GM12878 (cell line): ENCODE results near the gene CACNA2D3. TPM values are rescaled to one million over a fixed set of nuclear protein-coding genes. Genes with fewer than 3 reads are reported as not detected.

Source experiments
- ATAC-seq: fragments of 200-7000 bp; cut with Tn5 transposase; 3 replicates; pipeline ENCODE4 v1.9.1; 2020; ENCODE audit warnings: mild to moderate bottlenecking, moderate library complexity
- BruUV-seq: library from RNA; stranded (reverse); fragments of 400-500 nt; replicated peaks from 2 replicates; lab custom pipeline; 2021; lab: Mats Ljungman, UMichigan
- CTCF ChIA-PET: fragments of 300-600 bp; sonication (Branson Sonifier 250); formaldehyde crosslinking; extraction: SDS; loops from one replicate; lab custom pipeline; 2021; ENCODE audit warnings: inconsistent platforms; lab: Yijun Ruan, JAX
- POLR2A ChIA-PET: fragments of 350-600 bp; formaldehyde crosslinking; extraction: SDS; loops from one replicate; lab custom pipeline; 2021; ENCODE audit warnings: inconsistent platforms; lab: Charles Lee
- RAD21 ChIA-PET: fragments of 300-600 bp; sonication (Branson Sonifier 250); formaldehyde crosslinking; loops from one replicate; lab custom pipeline; 2023; ENCODE audit warnings: antibody characterized with exemption; ENCODE audit not compliant: unreplicated experiment; lab: Charles Lee
- SMC1A ChIA-PET: fragments of 300-600 bp; sonication (Branson Sonifier 250); formaldehyde crosslinking; loops from one replicate; lab custom pipeline; 2023; ENCODE audit not compliant: unreplicated experiment, uncharacterized antibody; lab: Charles Lee
- DNase-seq: peaks from one replicate; pipeline ENCODE4 v3.0.0-alpha.2; 2011; ENCODE audit warnings: low read depth, low spot score
- FAIRE-seq: peaks from 3 replicates; lab custom pipeline; 2011; peaks lifted over from hg19 to GRCh38; lab: Jason Lieb, UNC
- H2AFZ ChIP-seq: 2 replicates; pipeline ENCODE4 v1.6.0; 2011; ENCODE audit warnings: low read depth, low read length, control low read depth; ENCODE audit not compliant: control insufficient read depth
- H3K27ac ChIP-seq: 2 replicates; pipeline ENCODE4 v1.5.1; 2011; ENCODE audit warnings: control low read depth; ENCODE audit not compliant: control insufficient read depth, insufficient read depth
- H3K27me3 ChIP-seq, 2 experiments: replicated peaks in 1 of 2; 2 replicates each; pipeline versions ENCODE4 v1.6.0 to v1.6.1; 2011; ENCODE audit warnings: low read length in 1 of 2; ENCODE audit not compliant: control insufficient read depth in 2 of 2, insufficient read depth in 2 of 2
- H3K36me3 ChIP-seq, 2 experiments: 2 replicates each; pipeline ENCODE4 v1.5.1; 2011; ENCODE audit warnings: low read length in 1 of 2; ENCODE audit not compliant: control insufficient read depth in 2 of 2, insufficient read depth in 2 of 2
- H3K4me1 ChIP-seq: 2 replicates; pipeline ENCODE4 v1.6.1; 2011; ENCODE audit warnings: mild to moderate bottlenecking, low read length, moderate library complexity, mixed read lengths; ENCODE audit not compliant: control insufficient read depth, insufficient read depth
- H3K4me2 ChIP-seq: 2 replicates; pipeline ENCODE4 v1.6.0; 2011; ENCODE audit warnings: control low read depth; ENCODE audit not compliant: control insufficient read depth, insufficient read depth
- H3K4me3 ChIP-seq: fragments of 200-600 bp; sonication (generic); 2 replicates; pipeline ENCODE4 v1.5.1; 2016
- H3K79me2 ChIP-seq: 2 replicates; pipeline ENCODE4 v1.6.0; 2011; ENCODE audit warnings: low read length; ENCODE audit not compliant: control insufficient read depth, insufficient read depth
- H3K9ac ChIP-seq: 2 replicates; pipeline ENCODE4 v1.8.0; 2011; ENCODE audit warnings: low read length, control low read depth, mixed read lengths; ENCODE audit not compliant: control insufficient read depth, insufficient read depth
- H3K9me3 ChIP-seq: replicated peaks from 3 replicates; pipeline ENCODE4 v1.5.1; 2011; ENCODE audit warnings: mild to moderate bottlenecking, low read length; ENCODE audit not compliant: control insufficient read depth, insufficient read depth
- H4K20me1 ChIP-seq: 2 replicates; pipeline ENCODE4 v1.6.0; 2011; ENCODE audit not compliant: control insufficient read depth, insufficient read depth
- ASH2L ChIP-seq: fragments of 300-600, 200-600 bp; sonication (generic); IDR thresholded peaks from 2 replicates; pipeline ENCODE4 v1.6.1; 2017; ENCODE audit warnings: low read depth, mild to moderate bottlenecking, borderline replicate concordance
- BCLAF1 ChIP-seq: fragments of 450-650 bp; IDR thresholded peaks from 2 replicates; pipeline ENCODE4 v1.6.1; 2017; ENCODE audit warnings: antibody characterized with exemption, mild to moderate bottlenecking, moderate library complexity
- CBX3 ChIP-seq: fragments of 200-600 bp; sonication (generic); IDR thresholded peaks from 2 replicates; pipeline ENCODE4 v1.6.1; 2016; ENCODE audit warnings: low read depth, borderline replicate concordance
- CBX5 ChIP-seq: sonication (generic); IDR thresholded peaks from 2 replicates; pipeline ENCODE4 v1.6.1; 2016; ENCODE audit warnings: low read depth, moderate library complexity, mild to moderate bottlenecking, inconsistent platforms
- CEBPB ChIP-seq, 2 experiments: fragments of 150-350 bp in 1 of 2; IDR thresholded peaks; 2 replicates each; pipeline ENCODE4 v1.6.1; 2012 to 2014; ENCODE audit warnings: low read depth in 2 of 2, low read length in 2 of 2, borderline replicate concordance in 1 of 2, inconsistent platforms in 1 of 2
- CHD1 ChIP-seq: IDR thresholded peaks from 2 replicates; pipeline ENCODE4 v1.6.1; 2012; ENCODE audit warnings: low read depth, low read length, improper control_type of control experiment
- E2F4 ChIP-seq: IDR thresholded peaks from 2 replicates; pipeline ENCODE4 v1.6.1; 2012; ENCODE audit warnings: low read depth, low read length, improper control_type of control experiment
- EGR1 ChIP-seq, 2 experiments: IDR thresholded peaks; 1 replicate in 1 of 2; 2 replicates in 1 of 2; pipeline ENCODE4 v1.6.1; 2011 to 2012; ENCODE audit warnings: low read depth in 2 of 2, low read length in 2 of 2, borderline replicate concordance in 1 of 2, mild to moderate bottlenecking in 1 of 2, moderate library complexity in 1 of 2
- EZH2 ChIP-seq: IDR thresholded peaks from 2 replicates; pipeline ENCODE4 v1.6.1; 2012; ENCODE audit warnings: low read depth, mild to moderate bottlenecking, control low read depth, inconsistent platforms, low read length, borderline replicate concordance; ENCODE audit not compliant: control insufficient read depth
- MTA3 ChIP-seq: IDR thresholded peaks from 2 replicates; pipeline ENCODE4 v1.6.1; 2012; ENCODE audit warnings: low read length, inconsistent platforms, borderline replicate concordance
- NFIC ChIP-seq: IDR thresholded peaks from 2 replicates; pipeline ENCODE4 v1.6.1; 2012; ENCODE audit warnings: low read depth, mild to moderate bottlenecking, inconsistent platforms, low read length, moderate library complexity
- NKRF ChIP-seq: fragments of 450-650 bp; conservative IDR thresholded peaks from 2 replicates; pipeline ENCODE4 v1.6.1; 2017; ENCODE audit warnings: mild to moderate bottlenecking, moderate library complexity
- NR2C1 ChIP-seq: fragments of 450-650 bp; IDR thresholded peaks from 2 replicates; pipeline ENCODE4 v1.6.1; 2017; ENCODE audit warnings: antibody characterized with exemption, mild to moderate bottlenecking, moderate library complexity
- NR2C2 ChIP-seq: IDR thresholded peaks from 2 replicates; pipeline ENCODE4 v1.6.1; 2011; ENCODE audit warnings: borderline replicate concordance, low read depth; ENCODE audit not compliant: control insufficient read depth, insufficient read length
- POLR2A ChIP-seq: IDR thresholded peaks from 2 replicates; pipeline ENCODE4 v1.6.1; 2011; ENCODE audit warnings: low read depth, mild to moderate bottlenecking, low read length
- POLR2AphosphoS2 ChIP-seq: IDR thresholded peaks from 2 replicates; pipeline ENCODE4 v1.6.1; 2011; ENCODE audit warnings: low read depth, mild to moderate bottlenecking, low read length, improper control_type of control experiment, moderate library complexity
- SMAD1 ChIP-seq: fragments of 450-650 bp; IDR thresholded peaks from 2 replicates; pipeline ENCODE4 v1.6.1; 2018; ENCODE audit warnings: mild to moderate bottlenecking, low read depth; ENCODE audit not compliant: partially characterized antibody
- SPI1 ChIP-seq: IDR thresholded peaks from 2 replicates; pipeline ENCODE4 v1.6.1; 2011; ENCODE audit warnings: low read depth, mild to moderate bottlenecking, low read length, moderate library complexity, borderline replicate concordance; ENCODE audit not compliant: insufficient read depth
- SUPT20H ChIP-seq: IDR thresholded peaks from 2 replicates; pipeline ENCODE4 v1.6.1; 2011; ENCODE audit warnings: low read depth, mild to moderate bottlenecking, low read length, moderate library complexity, borderline replicate concordance; ENCODE audit not compliant: control insufficient read depth
- TCF12 ChIP-seq: IDR thresholded peaks from 2 replicates; pipeline ENCODE4 v1.6.1; 2011; ENCODE audit warnings: low read depth, mild to moderate bottlenecking, low read length
- WGBS: methylation state at CpG from one replicate; pipeline ENCODE4 v1.1.6; 2016; ENCODE audit warnings: low lambda C conversion rate; ENCODE audit not compliant: insufficient replicate concordance, insufficient coverage; ENCODE audit errors: missing lambda C conversion rate; 5-methylcytosine and 5-hydroxymethylcytosine counted together
- in situ Hi-C: fragments of 300-500 bp; cut with MboI; formaldehyde crosslinking; loops from 9 replicates; pipeline ENCODE4 v1.14.3; 2018; ENCODE audit warnings: mixed read lengths
- intact Hi-C: fragments of 100-400 bp; cut with micrococcal nuclease; formaldehyde crosslinking; loops from one replicate; pipeline ENCODE4 v1.14.2; 2022; ENCODE audit not compliant: unreplicated experiment
- polyA plus RNA-seq, 11 experiments: library from polyadenylated mRNA; depleted of rRNA in 4 of 11; unstranded in 6 of 11; stranded (reverse) in 5 of 11; fragments of >200 nt; fragmentation: Nextera tagmentation in 4 of 11; fragmentation: Illumina TruSeq in 1 of 11; extraction: Ambion mirVana in 4 of 11; extraction: Trizol in 1 of 11; gene quantifications; 1 replicate in 1 of 11; 2 replicates in 10 of 11; pipeline versions ENCODE4 v1.2.1 to v1.2.3, GENCODE V29; 2011 to 2016; ENCODE audit warnings: inconsistent platforms in 2 of 11, missing spikeins in 2 of 11, low read depth in 1 of 11
- total RNA-seq, 4 experiments: library from RNA; depleted of rRNA in 3 of 4; stranded (reverse); fragments of >200 nt in 3 of 4; fragmentation: Illumina TruSeq in 1 of 4; extraction: Trizol in 1 of 4; gene quantifications; 2 replicates each; pipeline versions ENCODE4 v1.2.1 to v1.2.3, GENCODE V29; 2013 to 2021

Gene CACNA2D3
- total and polyA plus RNA-seq, 10 of the 15 experiments (the other 5 are each of a cell fraction or from before 2014, with no cell fraction given), result not detected

GRCh38 chr3:54176106-54176505 lies 53.8 kb downstream of the CACNA2D3 start:
- no peak for DNase-seq
- no peak for ATAC-seq
- no peak overlapping the region for H3K9ac ChIP-seq

More at GRCh38 chr3:54176106-54176505, 53.8 kb downstream of the CACNA2D3 start:
- ChIA-PET POLR2A (interaction anchor here (0.7 kb wide), 1 partner anchor 12 kb away, joined by 4 read pairs; no protein-coding TSS in a partner anchor), CTCF (no interaction called here), SMC1A (no interaction called here), RAD21 (no interaction called here)
- H3K4me3 ChIP-seq, result no peak overlapping the region
- TF ChIP-seq POLR2A, result no peak
- TF ChIP-seq NR2C1, result no peak
- no peak for TF ChIP-seq TCF12
- TF ChIP-seq NFIC, result no peak
- no peak for TF ChIP-seq EGR1 (IDR thresholded peaks at IDR 0.05; ENCODE audit: borderline replicate concordance in 1 of 2, low read depth in 2 of 2, low read length in 2 of 2)
- TF ChIP-seq BCLAF1, result no peak
- no peak for TF ChIP-seq SMAD1
- no peak for TF ChIP-seq POLR2AphosphoS2
- TF ChIP-seq CHD1, result no peak
- no peak for TF ChIP-seq CBX5
- no peak for TF ChIP-seq SPI1
- TF ChIP-seq EZH2, result no peak
- no peak for TF ChIP-seq MTA3
- TF ChIP-seq CBX3, result no peak
- no peak for TF ChIP-seq ASH2L
- TF ChIP-seq CEBPB (IDR thresholded peaks at IDR 0.05; ENCODE audit: borderline replicate concordance in 1 of 2, low read depth in 2 of 2, low read length in 2 of 2), result no peak
- TF ChIP-seq E2F4, result no peak
- TF ChIP-seq NR2C2, result no peak
- TF ChIP-seq SUPT20H, result no peak
- TF ChIP-seq NKRF, result no peak
- no peaks in the 10 kb centered on the region for H4K20me1 ChIP-seq
- H3K36me3 ChIP-seq, result no peaks in the 10 kb centered on the region
- H3K4me2 ChIP-seq, result no peak overlapping the region
- 0% methylated on average over 3 of the region's 3 CpGs for WGBS
- FAIRE-seq, result no peak
- no peaks in the 10 kb centered on the region for H3K4me1 ChIP-seq
- no peaks in the 10 kb centered on the region for H3K79me2 ChIP-seq
- H3K9me3 ChIP-seq, result no peaks in the 10 kb centered on the region
- intact Hi-C loops, result no loop called here
- BruUV-seq, result no TSS peak
- no peaks in the 10 kb centered on the region; a peak in 1 of 4 replicates for H3K27me3 ChIP-seq
- in situ Hi-C loops, result no loop called here
- no peak overlapping the region for H3K27ac ChIP-seq
- H2AFZ ChIP-seq, result no peak overlapping the region
